GM18951 (cell line): Measurements from ENCODE around the gene HLA-E.

ENCODE experiments used
- POLR2A ChIP-seq: IDR thresholded peaks from 4 replicates; pipeline ENCODE4 v1.6.1; 2011; ENCODE audit warnings: mild to moderate bottlenecking; ENCODE audit not compliant: insufficient read length, insufficient read depth; ENCODE audit errors: extremely low read depth
- in situ Hi-C: fragments of 300-500 bp; cut with MboI; formaldehyde crosslinking; loops from one replicate; pipeline ENCODE4 v1.12.0; 2022; ENCODE audit warnings: low sequenced_read_pairs, mixed read lengths, inconsistent platforms; ENCODE audit not compliant: unreplicated experiment

HLA-E gene

GRCh38 chr6:30489081-30490025, at the start of gene HLA-E:
Gene HLA-E (plus strand): TSS chr6:30489509. CDS start chr6:30489532, 23 bp downstream.
- in situ Hi-C loops: loop anchor here (5.0 kb wide), 1 partner anchor 43 kb away; no protein-coding TSS in a partner anchor
- TF ChIP-seq POLR2A: peak; percentile 99

- TF ChIP-seq POLR2A: no peak
- in situ Hi-C loops: no loop called here
These were observed 48.1 kb upstream of the HLA-E start for GRCh38 chr6:30441171-30441570.

- TF ChIP-seq POLR2A: no peak
- in situ Hi-C loops: no loop called here
These were observed 45.5 kb upstream of the HLA-E start for GRCh38 chr6:30443657-30444450.

GRCh38 chr6:30444451-30444742, 44.9 kb upstream of the HLA-E start:
- in situ Hi-C loops: no loop called here

GRCh38 chr6:30446259-30446658, 43.0 kb upstream of the HLA-E start:
- no peak for TF ChIP-seq POLR2A
- in situ Hi-C loops: no loop called here

More at GRCh38 chr6:30444451-30444742, 44.9 kb upstream of the HLA-E start:
- TF ChIP-seq POLR2A: no peak

GRCh38 chr6:30447237-30447636, 42.1 kb upstream of the HLA-E start:
- no peak for TF ChIP-seq POLR2A
- in situ Hi-C loops: no loop called here

- TF ChIP-seq POLR2A: no peak
- in situ Hi-C loops: loop anchor here (25.0 kb wide), 1 partner anchor 637 kb away; no protein-coding TSS in a partner anchor
These were observed 38.8 kb upstream of the HLA-E start for GRCh38 chr6:30450548-30450908.

GRCh38 chr6:30450909-30451841, 38.1 kb upstream of the HLA-E start:
- no peak for TF ChIP-seq POLR2A
- in situ Hi-C loops: loop anchor here (25.0 kb wide), 1 partner anchor 636 kb away; no protein-coding TSS in a partner anchor

GRCh38 chr6:30452736-30453507, 36.4 kb upstream of the HLA-E start:
- no peak for TF ChIP-seq POLR2A
- in situ Hi-C loops: loop anchor here (25.0 kb wide), 1 partner anchor 634 kb away; no protein-coding TSS in a partner anchor

- in situ Hi-C loops: loop anchor here (25.0 kb wide), 1 partner anchor 634 kb away; no protein-coding TSS in a partner anchor
- TF ChIP-seq POLR2A: no peak
These were observed 35.7 kb upstream of the HLA-E start for GRCh38 chr6:30453508-30454116.

GRCh38 chr6:30459145-30459544, 30.2 kb upstream of the HLA-E start:
- no peak for TF ChIP-seq POLR2A

More at GRCh38 chr6:30459145-30459544, 30.2 kb upstream of the HLA-E start:
- in situ Hi-C loops: loop anchor here (25.0 kb wide), 1 partner anchor 628 kb away; no protein-coding TSS in a partner anchor
